Loucy (cell line): Measurements from ENCODE around the gene TDRD10.

Source experiments
- H2AFZ ChIP-seq: fragments of 200-600 bp; sonication (generic); 2 replicates; pipeline ENCODE4 v1.6.0; 2016; ENCODE audit warnings: antibody characterized with exemption, mild to moderate bottlenecking, low read length, moderate library complexity
- H3F3A ChIP-seq: fragments of 200-600 bp; 2 replicates; pipeline ENCODE4 v1.6.0; 2016; ENCODE audit warnings: antibody characterized with exemption, low read depth, mild to moderate bottlenecking
- H3K27me3 ChIP-seq: fragments of 200-600 bp; sonication (generic); 2 replicates; pipeline ENCODE4 v1.6.1; 2014; ENCODE audit warnings: low read length, mild to moderate bottlenecking; ENCODE audit not compliant: insufficient read depth, poor library complexity, severe bottlenecking
- H3K36me3 ChIP-seq: fragments of 200-600 bp; sonication (generic); 2 replicates; pipeline ENCODE4 v1.6.1; 2016; ENCODE audit warnings: low read length; ENCODE audit not compliant: insufficient read depth
- H3K4me1 ChIP-seq: fragments of 200-600 bp; sonication (generic); 2 replicates; pipeline ENCODE4 v1.5.1; 2014; ENCODE audit warnings: low read length, mild to moderate bottlenecking; ENCODE audit not compliant: insufficient read depth, poor library complexity, severe bottlenecking
- H3K4me2 ChIP-seq: fragments of 200-600 bp; sonication (generic); 2 replicates; pipeline ENCODE4 v1.6.0; 2014; ENCODE audit warnings: antibody characterized with exemption, low read length, low read depth, mild to moderate bottlenecking; ENCODE audit not compliant: poor library complexity, severe bottlenecking
- H3K4me3 ChIP-seq: fragments of 200-600 bp; sonication (generic); 2 replicates; pipeline ENCODE4 v1.5.1; 2014; ENCODE audit warnings: low read length, mild to moderate bottlenecking, mixed read lengths; ENCODE audit not compliant: poor library complexity, severe bottlenecking
- H3K79me2 ChIP-seq: fragments of 200-600 bp; sonication (generic); 2 replicates; pipeline ENCODE4 v1.6.1; 2014; ENCODE audit warnings: low read length; ENCODE audit not compliant: insufficient read depth
- H3K9ac ChIP-seq: fragments of 200-600 bp; sonication (generic); 2 replicates; pipeline ENCODE4 v1.6.0; 2014; ENCODE audit warnings: mild to moderate bottlenecking, low read depth, low read length, moderate library complexity; ENCODE audit not compliant: poor library complexity, severe bottlenecking
- H3K9me2 ChIP-seq: fragments of 200-600 bp; sonication (generic); replicated peaks from 2 replicates; pipeline ENCODE4 v1.6.1; 2016; ENCODE audit warnings: low read depth, low read length, mixed read lengths
- H3K9me3 ChIP-seq: fragments of 200-600 bp; sonication (generic); 2 replicates; pipeline ENCODE4 v1.6.1; 2014; ENCODE audit warnings: mild to moderate bottlenecking, antibody characterized with exemption, low read length, low read depth; ENCODE audit not compliant: insufficient read depth
- H4K20me1 ChIP-seq: fragments of 200-600 bp; sonication (generic); 2 replicates; pipeline ENCODE4 v1.6.0; 2014; ENCODE audit warnings: antibody characterized with exemption, low read length, mild to moderate bottlenecking; ENCODE audit not compliant: insufficient read depth, poor library complexity, severe bottlenecking
- CTCF ChIP-seq: fragments of 200-600 bp; sonication (generic); conservative IDR thresholded peaks from 2 replicates; pipeline ENCODE4 v1.5.1; 2014; ENCODE audit warnings: mild to moderate bottlenecking, antibody characterized with exemption, low read length
- EZH2phosphoT487 ChIP-seq: fragments of 200-600 bp; IDR thresholded peaks from 2 replicates; pipeline ENCODE4 v1.6.1; 2018; ENCODE audit warnings: antibody characterized with exemption, mild to moderate bottlenecking, moderate library complexity, borderline replicate concordance

Gene TDRD10

DNA sequence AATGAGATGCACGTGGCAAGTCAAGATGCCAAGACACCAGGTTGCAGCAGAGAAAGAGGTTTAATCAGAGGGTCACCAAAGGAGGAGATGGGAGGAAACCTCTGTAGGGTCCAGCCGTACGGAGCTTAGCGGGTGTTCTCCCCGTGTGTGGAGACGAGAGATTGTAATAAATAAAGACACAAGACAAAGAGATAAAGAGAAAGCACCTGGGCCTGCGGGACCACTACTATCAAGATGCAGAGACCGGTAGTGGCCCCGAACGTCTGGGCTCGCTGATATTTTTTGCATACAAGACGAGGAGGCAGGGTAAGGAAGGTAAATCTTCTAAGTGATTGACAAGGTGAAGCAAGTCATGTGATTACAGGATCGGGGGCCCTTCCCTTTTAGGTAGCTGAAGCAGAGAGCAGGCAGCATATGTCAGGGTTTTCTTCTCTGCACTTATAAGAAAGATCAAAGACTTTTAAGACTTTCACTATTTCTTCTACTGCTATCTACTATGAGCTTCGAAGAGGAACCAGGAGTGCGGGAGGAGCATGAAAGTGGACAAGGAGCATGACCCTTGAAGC, 41.2 kb upstream of the TDRD10 start:
- Histone ChIP-seq H3K9me2 (no peaks in the 10 kb centered on the region), H3K4me3 (no peak overlapping the region), H3F3A (peaks cover 5% of the 10 kb centered on the region), H3K4me2 (no peak overlapping the region), H3K27me3 (no peaks in the 10 kb centered on the region), H3K9me3 (no peaks in the 10 kb centered on the region), H3K36me3 (no peaks in the 10 kb centered on the region), H4K20me1 (no peaks in the 10 kb centered on the region), H3K79me2 (no peaks in the 10 kb centered on the region), H3K9ac (no peak overlapping the region), H3K4me1 (peaks cover 26% of the 10 kb centered on the region), H2AFZ (no peak overlapping the region)
- TF ChIP-seq CTCF, result no peak
- no peak for TF ChIP-seq EZH2phosphoT487

GRCh38 chr1:154463512-154463990, 38.5 kb upstream of the TDRD10 start:
- H3F3A ChIP-seq, result peaks cover 5% of the 10 kb centered on the region
- H3K27me3 ChIP-seq, result no peaks in the 10 kb centered on the region
- peak overlapping the region; percentile 22; the same call in 1 of the 2 replicates for H2AFZ ChIP-seq
- peak overlapping the region; percentile 51 for H3K9ac ChIP-seq
- peak overlapping the region; percentile 80 for H3K4me2 ChIP-seq
- no peaks in the 10 kb centered on the region for H3K9me2 ChIP-seq
- H3K36me3 ChIP-seq, result no peaks in the 10 kb centered on the region
- TF ChIP-seq EZH2phosphoT487 (no peak), CTCF (no peak)
- no peaks in the 10 kb centered on the region for H3K79me2 ChIP-seq
- no peaks in the 10 kb centered on the region for H3K9me3 ChIP-seq
- peaks cover 41% of the 10 kb centered on the region for H3K4me1 ChIP-seq
- H3K4me3 ChIP-seq, result peak overlapping the region; percentile 59
- H4K20me1 ChIP-seq, result no peaks in the 10 kb centered on the region

DNA sequence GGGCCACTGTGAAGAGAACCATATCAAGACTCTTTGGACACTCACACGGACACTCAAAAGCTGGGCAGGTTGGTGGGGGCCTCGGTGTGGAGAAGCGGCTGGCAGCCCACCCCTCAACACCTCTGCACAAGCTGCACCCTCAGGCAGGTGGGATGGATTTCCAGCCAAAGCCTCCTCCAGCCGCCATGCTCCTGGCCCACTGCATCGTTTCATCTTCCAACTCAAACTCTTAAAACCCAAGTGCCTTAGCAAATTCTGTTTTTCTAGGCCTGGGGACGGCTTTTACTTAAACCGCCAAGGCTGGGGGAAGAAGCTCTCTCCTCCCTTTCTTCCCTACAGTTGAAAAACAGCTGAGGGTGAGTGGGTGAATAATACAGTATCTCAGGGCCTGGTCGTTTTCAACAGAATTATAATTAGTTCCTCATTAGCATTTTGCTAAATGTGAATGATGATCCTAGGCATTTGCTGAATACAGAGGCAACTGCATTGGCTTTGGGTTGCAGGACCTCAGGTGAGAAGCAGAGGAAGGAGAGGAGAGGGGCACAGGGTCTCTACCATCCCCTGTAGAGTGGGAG, 36.3 kb upstream of the TDRD10 start:
- Histone ChIP-seq H3K79me2 (no peaks in the 10 kb centered on the region), H3F3A (peaks cover 5% of the 10 kb centered on the region), H3K27me3 (no peaks in the 10 kb centered on the region), H3K9ac (no peak overlapping the region), H3K4me3 (no peak overlapping the region), H3K4me1 (peaks cover 41% of the 10 kb centered on the region), H3K9me3 (no peaks in the 10 kb centered on the region), H2AFZ (peak overlapping the region; percentile 76; the same call in 1 of the 2 replicates), H3K36me3 (no peaks in the 10 kb centered on the region), H3K9me2 (no peaks in the 10 kb centered on the region), H4K20me1 (no peaks in the 10 kb centered on the region), H3K4me2 (no peak overlapping the region)
- TF ChIP-seq CTCF (no peak), EZH2phosphoT487 (no peak)
